Uterus (tissue), 2 donors: ENCODE measurements around the gene DYTN.

Experiments
- CTCF ChIP-seq, 4 experiments: fragments of 200-600 bp in 2 of 4; fragments of 450-650 bp in 2 of 4; sonication (generic) in 2 of 4; IDR thresholded peaks; one replicate each; pipeline ENCODE4 v1.5.1; 2016 to 2019; ENCODE audit warnings: antibody characterized with exemption in 4 of 4, mild to moderate bottlenecking in 2 of 4, moderate library complexity in 1 of 4
- POLR2A ChIP-seq, 2 donors: fragments of 450-650 bp; IDR thresholded peaks; one replicate each; pipeline ENCODE4 v1.6.1; 2016; ENCODE audit warnings: antibody characterized with exemption in 2 of 2, mild to moderate bottlenecking in 1 of 2, moderate library complexity in 1 of 2

GRCh38 chr2:206603243-206603642, 115.0 kb downstream of the DYTN start:
- TF ChIP-seq CTCF (IDR thresholded peaks at IDR 0.05) (no peak), POLR2A (IDR thresholded peaks at IDR 0.05) (no peak)
